Stimulated activated CD8-positive, alpha-beta memory T cell treated with anti-CD3 and anti-CD28 coated beads, Interleukin-15, amount 100 ng/mL, for 4 hours (primary cell): Measurements from ENCODE around the gene SPATA3.

Experiments used
- DNase-seq, 2 donors: peaks; one replicate each; pipeline ENCODE4 v3.0.0-alpha.2; 2020; ENCODE audit warnings: low read depth in 2 of 2

SPATA3 gene

GRCh38 chr2:231049286-231050017 is 53.5 kb downstream of the SPATA3 start:
- DNase-seq = no peak

GRCh38 chr2:231050018-231050901 is 54.3 kb downstream of the SPATA3 start:
- DNase-seq = no peak

GRCh38 chr2:231051116-231051515 is 55.2 kb downstream of the SPATA3 start:
- DNase-seq = no peak

GRCh38 chr2:231052494-231053451 is 56.9 kb downstream of the SPATA3 start:
- DNase-seq = peak; percentile 59 to 65

GRCh38 chr2:231053846-231054245 is 57.9 kb downstream of the SPATA3 start:
- DNase-seq = no peak

GRCh38 chr2:231056453-231057416 is 60.8 kb downstream of the SPATA3 start, which contains the start of gene PSMD1:
TSS of gene PSMD1 (plus strand) at chr2:231056867. CDS start at chr2:231057026, 159 bp downstream.
- DNase-seq = peak; percentile 82 to 86

- DNase-seq = no peak
These were observed 61.7 kb downstream of the SPATA3 start for GRCh38 chr2:231057590-231057989.
